GM13976 (cell line): ENCODE results near the gene LRRC8A.

Experiments used
- DNase-seq: peaks from one replicate; pipeline ENCODE4 v3.0.0; 2012; ENCODE audit warnings: low spot score
- in situ Hi-C: fragments of 300-500 bp; cut with MboI; formaldehyde crosslinking; loops from one replicate; pipeline ENCODE4 v1.12.0; 2022; ENCODE audit warnings: low sequenced_read_pairs, mixed read lengths, inconsistent platforms; ENCODE audit not compliant: unreplicated experiment
- TF ChIP-seq, protein P1 (sequence below): IDR thresholded peaks from 2 replicates; pipeline ENCODE4 v1.5.1; 2012; ENCODE audit warnings: borderline replicate concordance, mild to moderate bottlenecking; ENCODE audit not compliant: insufficient read depth; ENCODE audit errors: extremely low read depth, missing control alignments, control extremely low read depth

Gene LRRC8A

DNA sequence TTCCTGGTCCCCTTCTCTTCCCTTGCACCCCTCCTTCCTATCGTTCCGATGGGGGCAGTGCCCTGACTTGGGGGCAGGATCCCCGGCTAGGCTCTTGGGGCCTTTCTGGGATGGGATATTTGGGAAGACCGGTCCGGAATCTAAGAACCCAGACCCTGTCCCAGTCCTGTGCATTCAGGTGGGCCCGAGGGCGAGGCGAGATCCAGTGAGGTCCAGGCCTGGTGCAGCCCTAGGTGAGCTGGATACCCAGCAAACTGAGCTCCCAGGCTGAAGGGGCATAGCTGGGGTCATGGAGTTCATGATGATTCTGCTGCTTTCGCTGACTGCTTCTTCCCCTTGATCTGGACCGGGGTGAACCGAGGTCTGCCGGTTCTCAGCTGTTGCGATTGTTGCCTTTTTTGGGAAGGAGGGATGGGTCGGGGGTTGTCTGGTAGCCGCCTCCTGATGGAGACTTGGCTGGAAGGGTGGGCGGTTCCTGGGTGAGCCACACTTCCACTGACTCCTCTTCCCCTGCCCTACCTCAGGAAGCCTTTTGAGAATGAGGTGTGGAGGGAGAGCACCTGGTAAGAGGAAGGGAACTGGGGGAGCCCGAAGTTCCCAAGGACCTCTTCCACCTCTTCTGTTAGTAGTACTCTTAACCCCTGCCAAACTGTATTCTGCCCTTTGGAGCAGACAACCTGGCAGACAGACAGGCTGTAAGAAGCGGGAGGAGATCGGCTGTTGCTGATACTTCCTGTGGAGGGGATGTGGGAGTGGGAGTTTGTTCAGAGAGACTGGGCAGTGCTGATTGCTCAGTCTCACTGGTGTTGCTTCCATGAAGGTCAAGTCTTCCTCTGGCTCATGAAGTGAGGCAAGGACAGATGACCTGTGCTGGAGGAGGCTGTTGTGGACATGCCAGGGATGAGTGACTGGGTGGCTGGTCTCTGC lies 1.0 kb downstream of the LRRC8A start:
- TF ChIP-seq, protein P1, sequence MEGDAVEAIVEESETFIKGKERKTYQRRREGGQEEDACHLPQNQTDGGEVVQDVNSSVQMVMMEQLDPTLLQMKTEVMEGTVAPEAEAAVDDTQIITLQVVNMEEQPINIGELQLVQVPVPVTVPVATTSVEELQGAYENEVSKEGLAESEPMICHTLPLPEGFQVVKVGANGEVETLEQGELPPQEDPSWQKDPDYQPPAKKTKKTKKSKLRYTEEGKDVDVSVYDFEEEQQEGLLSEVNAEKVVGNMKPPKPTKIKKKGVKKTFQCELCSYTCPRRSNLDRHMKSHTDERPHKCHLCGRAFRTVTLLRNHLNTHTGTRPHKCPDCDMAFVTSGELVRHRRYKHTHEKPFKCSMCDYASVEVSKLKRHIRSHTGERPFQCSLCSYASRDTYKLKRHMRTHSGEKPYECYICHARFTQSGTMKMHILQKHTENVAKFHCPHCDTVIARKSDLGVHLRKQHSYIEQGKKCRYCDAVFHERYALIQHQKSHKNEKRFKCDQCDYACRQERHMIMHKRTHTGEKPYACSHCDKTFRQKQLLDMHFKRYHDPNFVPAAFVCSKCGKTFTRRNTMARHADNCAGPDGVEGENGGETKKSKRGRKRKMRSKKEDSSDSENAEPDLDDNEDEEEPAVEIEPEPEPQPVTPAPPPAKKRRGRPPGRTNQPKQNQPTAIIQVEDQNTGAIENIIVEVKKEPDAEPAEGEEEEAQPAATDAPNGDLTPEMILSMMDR: no peak
- in situ Hi-C loops: no loop called here

DNA sequence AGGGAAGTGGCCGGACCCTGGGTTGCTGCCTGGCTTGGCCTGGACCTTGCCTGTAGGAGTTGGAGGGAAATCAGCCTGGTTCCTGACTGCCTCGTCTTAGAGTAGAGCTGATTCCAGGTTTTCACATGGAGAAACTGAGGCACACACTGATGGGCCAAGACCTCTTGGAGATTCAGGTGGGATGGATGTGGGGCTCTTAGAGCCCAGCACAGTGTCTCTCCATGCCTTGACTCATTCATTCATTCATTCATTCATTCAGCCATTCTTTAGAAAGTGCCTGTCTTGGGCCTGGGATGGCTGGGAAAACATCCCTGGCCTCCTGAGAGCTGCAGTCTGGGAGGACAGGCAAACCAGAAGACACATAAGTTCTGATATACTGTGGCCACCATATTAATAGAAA lies 2.2 kb downstream of the LRRC8A start:
- in situ Hi-C loops: no loop called here
- DNase-seq: no peak
- TF ChIP-seq, protein P1: no peak

More for the DNA sequence above, 1.0 kb downstream of the LRRC8A start:
- DNase-seq: no peak

DNA sequence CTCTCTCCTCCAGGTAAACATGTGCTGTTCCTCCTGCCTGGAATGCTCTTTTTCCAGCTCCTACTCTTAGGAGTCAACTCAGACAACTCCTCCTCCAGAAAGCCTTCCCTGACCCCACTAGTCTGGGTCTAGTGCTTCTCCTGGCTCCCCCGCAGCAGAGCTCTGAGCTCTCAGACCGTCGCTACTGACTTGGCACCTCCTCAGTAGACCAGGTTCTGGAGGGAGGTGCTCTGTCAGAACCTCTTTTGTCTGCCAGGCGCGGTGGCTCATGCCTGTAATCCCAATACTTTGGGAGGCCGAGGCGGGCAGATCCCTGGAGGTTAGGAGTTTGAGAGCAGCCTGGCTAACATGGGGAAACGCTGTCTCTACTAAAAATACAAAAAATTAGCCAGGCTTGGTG lies 3.4 kb downstream of the LRRC8A start:
- DNase-seq: no peak
- in situ Hi-C loops: no loop called here
- TF ChIP-seq, protein P1: no peak

DNA sequence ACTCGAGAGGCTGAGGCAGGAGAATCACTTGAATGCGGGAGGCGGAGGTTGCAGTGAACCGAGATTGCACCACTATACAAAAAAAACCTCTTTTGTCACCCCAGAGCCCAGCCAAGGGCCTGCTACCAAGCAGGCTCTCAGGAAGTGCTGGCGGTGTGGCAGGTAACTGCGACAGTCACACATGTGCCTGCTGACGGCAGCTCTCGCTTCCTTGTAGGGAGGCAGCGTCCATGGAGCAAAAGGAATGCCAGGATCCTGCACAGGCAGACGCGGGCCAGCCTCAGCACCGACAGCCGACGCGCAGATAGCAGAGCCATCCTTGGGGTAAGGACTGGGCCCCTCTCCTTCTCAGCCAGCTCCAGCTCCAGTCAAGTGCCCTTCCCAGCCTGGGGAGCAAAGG lies 3.9 kb downstream of the LRRC8A start:
- TF ChIP-seq, protein P1: no peak
- in situ Hi-C loops: no loop called here
- no peak for DNase-seq

DNA sequence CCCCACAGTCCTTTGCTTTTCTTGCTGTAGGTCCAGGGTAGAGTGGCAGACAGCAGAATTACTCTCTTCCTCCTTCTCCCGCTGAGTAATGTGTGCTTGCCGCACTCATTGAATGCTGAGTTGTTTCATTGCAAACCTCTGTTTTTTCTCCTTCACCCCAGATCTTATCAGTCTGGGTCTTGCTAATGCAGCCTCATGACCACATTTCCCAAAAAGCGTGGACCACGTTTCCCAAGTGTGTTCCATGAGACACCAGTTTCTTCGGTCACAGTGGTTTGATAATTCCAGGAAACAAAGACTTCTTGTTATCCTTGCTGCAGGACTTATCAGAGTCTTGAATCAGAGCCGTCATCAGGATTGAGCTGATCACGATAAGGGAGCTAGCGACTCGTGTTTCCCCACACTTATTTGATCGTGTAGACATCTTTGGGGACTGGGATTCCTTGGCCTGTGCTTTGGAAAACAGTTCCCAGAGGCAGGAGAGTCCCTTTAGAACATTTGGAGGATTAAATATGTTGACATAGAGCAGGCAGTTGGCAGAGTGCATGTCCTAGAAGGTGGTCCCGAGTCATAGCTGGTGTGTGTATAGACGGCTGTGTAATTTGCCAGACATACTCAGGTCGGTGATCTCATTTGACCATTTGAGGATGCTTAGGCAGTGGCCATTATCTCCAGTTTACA lies 4.4 kb downstream of the LRRC8A start:
- TF ChIP-seq, protein P1: no peak
- no peak for DNase-seq
- in situ Hi-C loops: no loop called here

DNA sequence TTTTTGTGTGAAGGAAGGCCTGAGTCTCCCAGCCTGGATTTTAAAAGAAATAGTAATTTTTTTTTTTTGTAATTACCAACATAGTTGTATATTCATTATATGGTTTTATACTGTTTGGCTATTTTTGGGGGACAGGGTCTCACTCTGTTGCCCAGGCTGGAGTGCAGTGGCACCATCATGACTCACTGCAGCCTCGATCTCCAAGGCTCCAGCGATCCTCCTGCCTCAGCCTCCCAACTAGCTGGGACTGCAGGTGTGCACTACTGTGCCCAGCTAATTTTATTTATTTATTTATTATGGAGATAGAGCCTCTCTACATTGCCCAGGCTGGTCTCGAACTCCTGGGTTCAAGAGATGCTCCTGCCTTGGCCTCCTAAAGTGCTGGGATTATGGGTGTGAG lies 5.1 kb downstream of the LRRC8A start:
- no peak for DNase-seq
- TF ChIP-seq, protein P1: no peak
- in situ Hi-C loops: no loop called here
